ENCODE results near the gene ERMAP.

- TF ChIP-seq, protein P1, sequence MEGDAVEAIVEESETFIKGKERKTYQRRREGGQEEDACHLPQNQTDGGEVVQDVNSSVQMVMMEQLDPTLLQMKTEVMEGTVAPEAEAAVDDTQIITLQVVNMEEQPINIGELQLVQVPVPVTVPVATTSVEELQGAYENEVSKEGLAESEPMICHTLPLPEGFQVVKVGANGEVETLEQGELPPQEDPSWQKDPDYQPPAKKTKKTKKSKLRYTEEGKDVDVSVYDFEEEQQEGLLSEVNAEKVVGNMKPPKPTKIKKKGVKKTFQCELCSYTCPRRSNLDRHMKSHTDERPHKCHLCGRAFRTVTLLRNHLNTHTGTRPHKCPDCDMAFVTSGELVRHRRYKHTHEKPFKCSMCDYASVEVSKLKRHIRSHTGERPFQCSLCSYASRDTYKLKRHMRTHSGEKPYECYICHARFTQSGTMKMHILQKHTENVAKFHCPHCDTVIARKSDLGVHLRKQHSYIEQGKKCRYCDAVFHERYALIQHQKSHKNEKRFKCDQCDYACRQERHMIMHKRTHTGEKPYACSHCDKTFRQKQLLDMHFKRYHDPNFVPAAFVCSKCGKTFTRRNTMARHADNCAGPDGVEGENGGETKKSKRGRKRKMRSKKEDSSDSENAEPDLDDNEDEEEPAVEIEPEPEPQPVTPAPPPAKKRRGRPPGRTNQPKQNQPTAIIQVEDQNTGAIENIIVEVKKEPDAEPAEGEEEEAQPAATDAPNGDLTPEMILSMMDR (IDR thresholded peaks at IDR 0.05; ENCODE audit: low read depth, low read length): no peak
- TF ChIP-seq MAX (IDR thresholded peaks at IDR 0.05; ENCODE audit: low read depth, low read length) (no peak), POLR2A (IDR thresholded peaks at IDR 0.05; ENCODE audit: extremely low read depth, insufficient read length) (no peak), MYC (IDR thresholded peaks at IDR 0.05; ENCODE audit: low read depth, low read length) (no peak)
These were observed 9.8 kb upstream of the ERMAP start for GRCh38 chr1:42807056-42807668.

Measured in NB4 (cell line).